Muscle of arm (tissue), 14 donors: ENCODE measurements around the gene FARS2. TPM values are rescaled to one million over a fixed set of nuclear protein-coding genes. Genes with fewer than 3 reads are reported as not detected.

Source experiments
- DNase-seq: peaks from one replicate; pipeline ENCODE4 v3.0.0-alpha.2; 2013
- long read RNA-seq, 11 donors: transcript quantifications; one replicate each; lab custom pipeline, GENCODE V29; 2026
- polyA plus RNA-seq, 12 donors: library from polyadenylated mRNA; unstranded; fragments of 120-200 nt; gene quantifications; one replicate each; pipeline ENCODE4 v1.2.1, GENCODE V29; 2013; ENCODE audit not compliant: insufficient read length in 12 of 12

The FARS2 gene
- 10 to 100 TPM in 9 of 12 donors, 1 to 10 TPM in 2, not detected in 1; 7.1 to 16.5 (median 10.8) TPM for polyA plus RNA-seq
- long read RNA-seq, donor 1, transcript FARS2-201 (7 exons, 1,663 nt), result major isoform, 7 of 27 reads
- long read RNA-seq, donor 1, partial matches to known transcripts, result 19 of 27 reads
- long read RNA-seq, donor 1, other reads (novel, unspliced or antisense), result 0 of 27 reads
- long read RNA-seq, donor 2, partial matches to known transcripts, result 0 of 2 reads
- long read RNA-seq, donor 2, other reads (novel, unspliced or antisense), result 0 of 2 reads
- long read RNA-seq, donor 3, partial matches to known transcripts, result 0 of 2 reads
- long read RNA-seq, donor 3, other reads (novel, unspliced or antisense), result 0 of 2 reads
- long read RNA-seq, donor 4, result 0 reads
- long read RNA-seq, donor 5, transcript FARS2-201 (7 exons, 1,663 nt), result major isoform, 6 of 7 reads
- long read RNA-seq, donor 5, partial matches to known transcripts, result 0 of 7 reads
- long read RNA-seq, donor 5, other reads (novel, unspliced or antisense), result 0 of 7 reads
- long read RNA-seq, donor 6, partial matches to known transcripts, result 6 of 11 reads
- long read RNA-seq, donor 6, other reads (novel, unspliced or antisense), result 0 of 11 reads
- long read RNA-seq, donor 7, partial matches to known transcripts, result 0 of 1 reads
- long read RNA-seq, donor 7, other reads (novel, unspliced or antisense), result 0 of 1 reads
- long read RNA-seq, donor 8, transcript FARS2-201 (7 exons, 1,663 nt), result major isoform, 6 of 6 reads
- long read RNA-seq, donor 8, partial matches to known transcripts, result 0 of 6 reads
- long read RNA-seq, donor 8, other reads (novel, unspliced or antisense), result 0 of 6 reads
- long read RNA-seq, donor 9, partial matches to known transcripts, result 0 of 4 reads
- long read RNA-seq, donor 9, other reads (novel, unspliced or antisense), result 0 of 4 reads
- long read RNA-seq, donor 10, partial matches to known transcripts, result 5 of 10 reads
- long read RNA-seq, donor 10, other reads (novel, unspliced or antisense), result 0 of 10 reads
- long read RNA-seq, donor 11, partial matches to known transcripts, result 0 of 1 reads
- long read RNA-seq, donor 11, other reads (novel, unspliced or antisense), result 0 of 1 reads

DNA sequence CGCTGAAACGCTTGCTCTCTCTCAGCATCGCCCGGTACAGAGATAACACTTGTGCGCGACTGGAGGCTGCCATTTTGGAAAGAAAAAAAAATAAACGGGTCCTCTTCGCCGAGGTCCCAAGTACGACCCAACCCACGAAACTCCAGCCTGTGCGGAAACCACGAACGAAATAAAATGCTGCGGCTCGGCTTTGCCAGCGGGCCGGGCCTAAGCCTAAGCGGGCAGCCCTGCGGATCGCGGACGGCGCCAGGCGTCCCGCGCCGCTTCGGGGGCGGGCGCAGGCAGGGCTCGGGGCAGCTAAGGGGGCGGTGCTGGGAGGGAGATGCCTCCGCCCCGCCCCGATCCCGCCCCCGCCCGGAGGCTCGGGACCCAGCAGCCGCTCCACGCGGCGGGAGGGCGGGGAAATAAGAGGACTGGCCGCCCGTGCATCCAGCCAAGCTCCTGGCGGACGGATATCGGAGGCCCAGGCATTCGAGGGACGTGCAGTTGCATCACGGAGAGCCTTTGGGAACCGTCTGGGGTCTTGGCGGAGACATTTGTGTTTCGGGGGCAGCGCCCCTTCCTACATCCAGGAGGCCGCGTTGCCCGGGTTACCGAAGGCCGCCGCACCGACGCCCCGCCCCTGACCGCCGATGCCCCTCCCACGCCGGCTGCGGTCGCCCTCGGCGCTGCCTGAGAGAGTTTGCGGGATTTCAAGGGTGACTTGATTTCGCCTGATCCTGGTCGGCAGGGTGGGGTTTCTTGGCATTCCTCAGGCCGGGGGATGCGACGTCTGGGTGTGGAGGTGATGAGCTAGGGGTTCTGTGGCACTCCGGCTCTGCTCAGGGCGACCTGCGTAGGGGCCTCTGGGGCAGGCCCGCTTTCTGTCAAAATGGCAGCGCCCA, at the start of gene FARS2, which contains the start of gene LYRM4:
TSS of gene FARS2 (plus strand) at position 853 of the 884 bp plus-strand sequence.
TSS of gene LYRM4 (minus strand) at position 290 of the 884 bp plus-strand sequence. CDS start at position 73, 217 bp downstream.
- peak; percentile 94 for DNase-seq

DNA sequence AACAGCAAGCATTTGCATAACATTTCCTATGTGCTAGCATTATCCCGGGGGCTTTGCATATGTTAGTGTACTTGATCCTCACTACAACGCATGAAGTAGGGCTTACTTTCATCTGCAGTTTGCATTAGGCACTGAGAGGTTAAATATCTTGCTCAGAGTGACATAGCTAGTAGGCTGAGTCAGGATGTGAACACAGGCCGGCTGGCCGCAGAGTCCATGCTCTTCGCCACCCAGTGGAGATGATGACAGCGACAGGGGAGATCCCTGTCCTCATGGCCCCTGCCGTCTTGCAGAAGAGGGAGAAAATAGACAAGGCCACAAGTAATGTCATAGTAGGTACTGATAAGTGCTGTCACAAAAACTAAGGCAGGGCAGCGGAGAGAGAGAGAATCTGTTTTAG, 47.5 kb upstream of the FARS2 start:
- no peak for DNase-seq

DNA sequence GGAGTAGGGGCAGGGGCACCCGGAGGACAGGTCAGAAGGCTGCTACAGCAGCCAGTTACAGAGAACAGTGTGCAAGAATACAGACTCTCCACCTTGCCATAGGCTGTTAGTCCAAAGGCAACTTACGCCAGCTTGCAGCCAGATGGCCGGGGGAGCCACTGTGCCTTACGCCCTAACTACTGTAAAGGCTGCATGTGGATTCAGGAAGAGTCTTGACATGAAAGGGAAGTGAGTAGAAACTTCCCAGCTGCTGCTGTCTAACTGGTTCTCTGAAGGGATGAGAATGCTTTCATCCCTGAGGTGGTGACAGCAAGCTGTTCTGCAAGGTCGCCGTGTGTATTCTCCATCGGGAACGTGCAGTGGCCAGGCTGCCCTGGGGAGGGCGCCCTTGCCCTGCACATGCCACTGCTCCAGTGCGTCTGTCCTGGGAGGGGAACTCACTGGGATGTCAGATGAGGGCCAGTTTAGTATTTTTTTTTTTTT, 46.7 kb upstream of the FARS2 start:
- DNase-seq, result no peak

DNA sequence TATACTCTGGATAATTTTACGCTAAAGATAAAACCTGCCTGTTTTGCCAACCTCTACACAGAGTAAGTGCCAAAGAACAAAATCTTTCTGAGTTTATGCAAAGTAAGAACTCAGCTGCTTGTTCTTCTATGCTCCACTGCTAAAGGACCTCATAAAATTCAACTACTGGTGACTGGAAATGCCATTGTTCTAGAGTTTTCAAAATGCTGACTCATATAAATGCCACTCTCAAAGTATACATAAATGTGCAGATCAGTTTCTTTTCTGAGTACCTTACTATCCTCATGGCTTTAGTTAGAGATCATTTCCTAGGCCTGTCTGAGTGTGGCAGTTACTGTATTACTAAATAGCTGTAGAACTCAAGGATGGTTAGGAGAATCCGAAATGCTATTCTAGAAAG, 46.2 kb upstream of the FARS2 start:
- no peak for DNase-seq

DNA sequence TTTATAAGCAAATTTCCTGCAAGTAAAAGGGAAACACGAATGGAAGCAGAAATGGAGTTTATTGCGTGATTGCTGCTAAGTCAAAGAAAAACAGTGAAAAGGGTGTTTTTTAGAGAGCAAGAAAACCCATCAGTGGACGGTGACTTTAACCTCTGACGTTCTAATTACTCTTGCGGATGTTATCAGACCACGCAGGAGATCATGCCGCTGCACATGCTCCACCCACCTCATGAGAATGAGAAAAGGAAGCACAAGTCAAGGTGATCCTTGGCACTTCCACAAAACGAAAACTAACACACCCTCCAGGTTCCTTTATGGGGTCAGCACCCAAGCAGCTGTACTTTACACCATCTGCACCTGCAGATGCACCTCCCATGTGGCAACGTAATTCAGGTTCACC, 45.5 kb upstream of the FARS2 start:
- DNase-seq, result no peak

DNA sequence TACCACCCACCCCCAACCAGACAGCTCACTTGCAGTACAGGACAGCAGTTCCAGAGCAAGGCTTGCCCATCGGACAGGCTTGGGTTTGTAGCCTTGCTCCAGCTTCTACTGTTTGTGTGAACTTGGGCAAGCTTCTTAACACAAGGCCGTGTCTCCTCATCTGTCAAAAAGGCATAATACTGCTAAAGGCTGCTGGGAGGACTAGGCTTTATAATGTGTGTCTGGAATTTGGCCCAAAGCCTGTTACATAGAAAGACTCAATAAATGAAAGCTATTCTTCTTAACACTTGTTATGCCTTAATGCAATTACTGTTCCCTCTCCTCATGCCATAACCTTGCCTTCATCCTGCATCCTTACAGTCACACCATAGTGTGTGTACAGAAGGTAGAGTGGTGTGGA, 44.0 kb upstream of the FARS2 start:
- no peak for DNase-seq

DNA sequence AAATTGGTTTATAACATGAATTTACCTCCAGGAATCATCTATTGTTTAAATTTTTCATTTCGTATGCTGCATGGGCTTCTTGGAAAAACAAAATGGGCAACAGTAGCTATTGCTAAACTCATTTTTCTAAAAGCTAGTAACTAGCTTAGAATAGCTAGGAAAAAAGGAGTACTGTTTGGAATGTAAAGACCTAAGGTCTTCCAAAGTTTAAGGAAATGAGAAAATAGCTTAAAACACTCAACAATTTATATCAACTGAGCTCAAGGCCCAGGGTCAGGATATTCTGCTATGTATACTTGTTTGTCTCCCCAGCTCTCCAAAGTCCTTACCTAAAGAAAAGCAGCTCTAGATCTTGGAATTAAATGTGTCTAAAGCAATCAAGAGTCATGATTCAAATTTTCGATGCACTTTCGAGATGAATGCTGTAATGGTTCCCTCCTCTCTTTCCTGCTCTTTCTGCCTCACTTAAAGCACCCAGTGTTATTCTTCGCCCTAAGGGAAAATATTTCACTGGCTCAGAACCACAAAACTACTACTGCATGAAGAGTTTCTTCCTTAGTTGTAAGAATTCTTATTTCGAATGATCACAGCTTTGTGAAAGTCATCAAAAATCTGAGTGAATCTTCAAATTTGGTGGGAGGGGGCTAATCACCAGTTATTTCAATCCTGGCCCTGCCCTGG, 42.2 kb upstream of the FARS2 start:
- peak; percentile 58 for DNase-seq

DNA sequence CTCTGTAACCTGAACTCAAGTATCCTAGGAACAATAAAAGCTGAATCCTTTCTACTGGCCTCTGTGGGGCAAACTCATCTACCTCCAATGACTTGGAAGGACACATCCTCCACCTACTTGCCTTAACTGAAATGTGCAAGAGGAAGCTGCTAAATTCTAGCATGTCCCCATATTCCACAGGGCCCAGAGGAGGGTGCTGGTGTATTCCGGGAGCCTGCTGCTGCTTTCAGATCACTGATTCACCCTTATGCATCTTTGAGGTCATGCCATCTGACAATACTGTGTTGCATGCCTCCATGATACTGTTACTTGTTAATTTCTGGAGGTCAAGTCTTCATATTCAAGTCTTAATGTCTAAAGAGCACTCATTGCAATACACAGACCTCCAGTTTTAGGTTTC, 40.9 kb upstream of the FARS2 start:
- no peak for DNase-seq

DNA sequence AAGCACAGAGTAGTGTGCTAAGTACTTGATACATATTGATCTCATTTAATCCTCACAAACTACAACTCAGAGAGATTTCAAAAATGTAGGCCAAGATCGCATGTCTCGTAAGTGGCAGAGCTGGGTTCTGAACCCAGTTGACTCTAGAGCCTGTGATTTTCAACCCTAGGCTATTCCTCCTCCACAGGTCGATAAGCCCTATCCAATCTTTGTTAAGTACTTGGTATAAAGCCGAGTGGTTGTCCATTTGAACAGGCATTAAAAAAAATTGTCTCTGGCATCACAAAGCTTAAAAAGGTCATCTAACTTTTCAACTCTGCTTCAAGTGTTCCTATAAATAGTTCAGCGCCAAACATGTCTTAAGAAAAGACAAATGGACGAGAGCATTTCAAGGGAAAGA, 38.0 kb upstream of the FARS2 start:
- no peak for DNase-seq

DNA sequence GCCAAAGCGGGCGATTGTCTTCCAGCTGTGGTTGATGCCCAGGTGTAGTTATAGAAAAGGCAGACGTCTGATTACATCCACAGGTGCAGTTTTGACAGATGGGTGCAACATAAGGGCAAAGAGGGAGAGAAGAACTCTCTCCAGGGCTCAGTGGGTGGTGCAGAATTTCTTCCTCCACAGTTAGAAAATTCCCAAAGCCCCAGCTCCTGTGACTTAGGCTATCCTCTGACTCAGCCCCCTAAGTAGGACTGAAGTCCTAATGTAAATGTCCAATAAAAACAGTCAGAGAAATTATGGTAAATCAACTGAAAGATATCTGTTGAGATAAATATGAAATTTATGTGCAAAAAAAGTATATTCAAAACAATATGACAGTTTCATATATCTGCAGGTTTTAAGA, 32.0 kb upstream of the FARS2 start:
- DNase-seq, result no peak

DNA sequence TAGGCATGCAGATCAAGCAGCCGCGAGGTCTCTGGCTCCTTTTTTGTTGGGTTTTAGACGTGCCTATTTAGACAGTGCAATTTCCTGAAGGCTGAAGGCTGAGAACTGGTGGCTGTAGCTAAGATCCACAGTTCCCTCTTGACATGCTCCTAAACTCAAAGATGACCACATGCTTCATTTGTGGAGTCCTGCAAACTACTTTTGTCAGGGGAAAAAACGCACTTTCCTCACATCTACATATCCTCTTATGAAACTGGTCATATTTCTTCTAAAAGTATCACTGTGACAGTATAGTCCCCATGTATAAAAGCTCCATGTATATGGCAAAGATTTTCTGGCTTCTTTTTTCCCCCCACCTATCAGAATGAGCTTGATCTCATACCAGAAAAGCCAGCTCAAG, 31.2 kb upstream of the FARS2 start:
- DNase-seq, result no peak

DNA sequence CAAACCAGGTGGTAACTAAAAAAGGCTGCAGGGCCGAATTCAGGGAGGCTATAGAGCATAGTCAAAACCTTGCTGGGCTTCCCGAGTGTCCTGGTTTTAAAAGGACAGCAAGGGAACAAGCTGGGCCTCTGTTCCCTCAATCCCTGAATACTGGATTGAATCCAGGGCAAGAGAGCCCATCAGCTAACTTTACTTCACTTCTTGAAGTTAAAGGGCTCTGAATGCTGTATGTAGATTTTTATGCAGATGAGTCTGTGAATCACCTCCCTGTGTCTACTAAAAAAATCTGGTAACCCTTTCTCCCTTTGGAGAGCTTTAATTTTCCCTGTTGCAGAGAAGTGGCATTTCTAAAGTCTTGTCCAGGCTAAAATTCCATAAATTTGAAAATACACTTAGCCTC, 30.0 kb upstream of the FARS2 start:
- DNase-seq, result no peak

DNA sequence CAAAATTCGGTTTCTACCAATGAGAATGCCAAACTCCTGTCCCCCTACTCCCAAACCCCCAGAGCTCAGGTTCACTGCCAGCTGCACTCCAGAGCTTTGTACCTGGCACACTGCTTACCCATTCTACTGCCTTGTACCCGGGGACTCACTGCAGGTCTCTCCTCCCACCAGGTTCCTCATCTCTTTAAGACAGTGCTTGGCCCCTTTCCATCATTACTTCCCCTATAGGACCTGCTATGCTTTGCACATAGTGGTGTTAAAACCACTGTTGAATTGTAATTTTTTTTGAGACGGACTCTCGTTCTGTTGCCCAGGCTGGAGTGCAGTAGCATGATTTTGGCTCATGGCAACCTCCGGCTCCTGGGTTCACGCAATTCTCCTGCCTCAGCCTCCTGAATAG, 26.4 kb upstream of the FARS2 start:
- DNase-seq, result no peak

DNA sequence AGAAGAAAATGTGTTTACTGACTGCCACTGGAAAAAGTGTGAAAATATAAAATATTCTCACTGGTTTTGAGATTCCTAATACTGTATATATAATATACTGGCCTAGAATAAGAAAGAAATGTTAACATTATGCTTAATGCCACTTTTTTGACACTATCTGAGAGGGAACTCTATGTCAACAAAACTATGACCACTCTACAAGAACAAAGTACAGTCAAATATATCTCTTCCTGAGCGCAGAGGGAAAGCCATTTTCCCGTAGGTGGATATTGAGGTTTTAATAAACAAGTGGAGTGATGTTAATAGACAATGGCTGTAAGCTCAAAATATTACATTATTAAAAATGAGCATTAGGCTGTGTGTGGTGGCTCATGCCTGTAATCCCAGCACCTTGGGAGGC, 25.5 kb upstream of the FARS2 start:
- no peak for DNase-seq

DNA sequence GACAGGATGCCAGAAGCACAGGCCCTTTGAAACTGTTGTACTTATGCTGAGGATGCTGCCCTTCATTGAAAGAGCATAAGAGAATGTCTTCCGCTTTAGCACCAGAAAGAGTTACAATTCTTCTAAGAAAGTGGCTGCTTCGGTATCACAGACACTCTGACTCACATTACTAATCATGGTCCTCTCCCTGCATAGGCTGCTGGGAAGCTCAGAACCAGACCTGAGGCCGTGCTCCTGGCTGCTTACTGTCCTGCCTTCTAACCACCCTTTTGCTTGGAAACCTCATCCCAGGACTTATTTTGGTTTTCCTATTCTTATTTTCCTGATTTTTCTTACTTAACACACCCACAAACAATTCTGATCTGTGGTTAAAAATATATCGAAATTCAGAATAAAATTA, 23.5 kb upstream of the FARS2 start:
- no peak for DNase-seq

DNA sequence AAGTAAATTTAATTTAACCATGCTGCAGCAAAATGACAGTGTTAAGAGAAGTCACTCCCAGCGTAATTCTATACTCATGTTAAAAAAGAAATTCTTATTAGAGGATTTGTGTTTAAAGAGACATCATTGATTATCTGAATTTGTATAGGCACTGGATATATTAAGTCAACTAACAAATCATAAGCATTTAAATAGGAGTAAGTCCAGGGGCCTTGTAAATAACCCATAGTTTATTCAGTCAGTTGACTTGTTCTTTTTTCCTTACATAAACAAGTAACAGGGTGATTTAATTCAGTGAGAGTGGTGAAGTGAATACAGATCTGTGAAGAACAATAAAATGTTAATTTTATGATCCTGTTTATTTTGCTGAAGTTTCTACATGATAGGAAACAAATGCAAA, 23.0 kb upstream of the FARS2 start:
- DNase-seq, result no peak

DNA sequence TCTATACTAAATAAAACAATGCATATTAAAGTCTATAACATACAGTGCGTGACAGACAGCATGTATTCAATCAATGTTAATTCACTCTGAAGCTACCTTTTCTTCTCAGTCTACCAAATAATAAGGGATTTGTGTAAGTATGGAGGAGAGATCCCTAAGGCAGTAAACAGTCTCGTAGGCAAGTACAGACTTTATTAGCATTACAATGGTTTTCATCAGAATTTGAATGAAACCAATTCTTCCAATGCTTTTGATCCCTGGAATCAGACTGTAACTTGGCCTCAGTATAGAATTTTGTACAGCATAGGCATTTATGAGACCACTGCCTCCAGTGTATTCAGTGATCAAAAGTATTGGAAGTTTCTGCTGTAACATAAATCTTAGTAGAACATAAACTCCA, 20.1 kb upstream of the FARS2 start:
- no peak for DNase-seq

DNA sequence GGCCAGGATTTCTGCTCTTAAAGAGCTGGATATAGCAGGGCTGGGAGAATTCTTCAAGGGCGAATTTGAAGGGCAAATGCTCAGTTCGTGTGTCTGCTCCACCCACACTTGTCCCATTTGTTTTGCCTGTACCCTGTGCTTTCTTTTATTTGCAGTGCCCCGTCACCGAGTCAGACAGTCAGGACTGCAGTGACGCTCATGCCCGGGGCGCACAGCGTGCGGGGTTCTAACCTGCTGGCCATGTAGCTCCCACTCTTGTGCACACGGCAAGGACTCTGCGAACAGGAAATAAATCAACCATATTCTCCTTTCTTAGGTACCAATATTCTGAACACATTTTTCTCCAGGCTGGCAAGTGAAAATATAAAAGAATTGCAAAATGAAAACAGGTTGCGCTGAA, 18.2 kb upstream of the FARS2 start:
- DNase-seq, result no peak

DNA sequence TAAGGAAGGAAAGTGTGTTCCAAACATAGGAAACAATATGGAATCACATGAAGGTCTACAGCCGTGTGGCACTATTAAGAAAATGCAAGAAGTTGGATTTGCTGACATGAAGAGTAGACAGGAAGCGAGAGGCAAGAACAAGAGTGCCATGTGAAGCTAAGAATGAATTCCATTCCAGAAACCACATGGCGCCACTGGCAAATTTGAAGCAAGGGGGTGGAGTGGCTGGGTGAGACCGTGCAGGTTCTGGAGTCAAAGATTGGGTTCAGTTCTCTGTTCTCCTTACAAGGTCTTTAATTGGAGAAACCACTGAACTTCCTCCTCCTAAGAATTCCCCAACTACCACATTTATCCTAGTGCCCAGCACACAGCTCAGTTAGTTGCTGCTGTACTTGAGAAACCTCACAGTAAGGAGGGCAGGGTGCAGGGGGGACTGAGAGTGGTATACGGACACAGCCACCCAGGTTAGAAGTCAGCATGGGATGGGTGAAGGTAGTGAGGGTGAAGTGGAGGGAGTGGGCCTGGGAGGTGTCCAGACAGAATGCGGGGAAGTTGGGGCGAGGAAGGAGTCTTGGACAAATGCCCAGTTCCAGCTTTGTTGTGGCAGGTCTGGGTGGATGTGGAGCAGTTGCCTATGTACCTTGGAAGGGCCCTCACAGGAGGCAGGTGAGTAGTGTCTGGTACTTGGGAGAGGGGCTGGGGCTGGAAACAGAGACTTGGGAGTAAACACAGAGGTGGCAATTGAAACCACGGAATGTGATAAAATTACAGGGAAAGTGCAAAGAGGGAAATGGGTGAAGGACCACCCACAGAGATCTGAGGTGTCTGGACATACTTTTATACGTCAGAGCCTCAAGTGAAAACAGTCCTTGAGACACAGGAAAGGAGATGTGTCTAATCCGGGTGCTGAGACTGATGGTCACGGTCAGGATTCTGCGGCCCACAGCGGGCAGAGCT, 14.9 kb upstream of the FARS2 start:
- DNase-seq, result no peak
